ENCODE data around the gene CREB5.
"Not testable (repeated sequence)": the region's sequence is repeated elsewhere in the genome, so short reads cannot be mapped to it uniquely, and the experiment has no call there.

Gene CREB5

GRCh38 chr7:28580665-28581064, 168.3 kb downstream of the CREB5 start:
- no peak for DNase-seq

GRCh38 chr7:28581351-28581750, 169.0 kb downstream of the CREB5 start:
- DNase-seq, result no peak

- DNase-seq, result no peak
Measured at GRCh38 chr7:28582226-28582625, 169.9 kb downstream of the CREB5 start.

GRCh38 chr7:28584235-28584634, 171.9 kb downstream of the CREB5 start:
- DNase-seq, result no peak

- no peak for DNase-seq
Measured at GRCh38 chr7:28586736-28587135, 174.4 kb downstream of the CREB5 start.

DNA sequence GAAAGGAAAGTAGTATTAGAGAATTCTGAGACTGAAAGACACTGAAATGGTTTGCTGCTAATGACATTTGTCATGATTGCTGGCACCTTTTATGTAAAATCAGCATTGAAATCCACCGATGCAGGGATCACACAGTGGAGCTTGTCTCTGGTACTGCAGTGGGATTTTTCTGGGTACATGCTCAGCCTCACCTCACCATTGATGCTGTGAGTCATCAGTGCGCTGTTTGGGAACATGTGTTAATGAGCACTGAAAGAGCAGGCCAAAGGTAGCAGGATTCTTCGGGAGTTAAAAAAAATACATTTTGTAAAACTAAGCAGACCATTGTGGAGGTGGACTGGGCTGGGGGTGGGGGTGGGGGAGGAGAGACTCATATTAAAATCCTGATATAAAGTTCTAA, 174.9 kb downstream of the CREB5 start:
- DNase-seq, result no peak

- DNase-seq, result no peak
Measured at GRCh38 chr7:28588602-28589001, 176.3 kb downstream of the CREB5 start.

DNA sequence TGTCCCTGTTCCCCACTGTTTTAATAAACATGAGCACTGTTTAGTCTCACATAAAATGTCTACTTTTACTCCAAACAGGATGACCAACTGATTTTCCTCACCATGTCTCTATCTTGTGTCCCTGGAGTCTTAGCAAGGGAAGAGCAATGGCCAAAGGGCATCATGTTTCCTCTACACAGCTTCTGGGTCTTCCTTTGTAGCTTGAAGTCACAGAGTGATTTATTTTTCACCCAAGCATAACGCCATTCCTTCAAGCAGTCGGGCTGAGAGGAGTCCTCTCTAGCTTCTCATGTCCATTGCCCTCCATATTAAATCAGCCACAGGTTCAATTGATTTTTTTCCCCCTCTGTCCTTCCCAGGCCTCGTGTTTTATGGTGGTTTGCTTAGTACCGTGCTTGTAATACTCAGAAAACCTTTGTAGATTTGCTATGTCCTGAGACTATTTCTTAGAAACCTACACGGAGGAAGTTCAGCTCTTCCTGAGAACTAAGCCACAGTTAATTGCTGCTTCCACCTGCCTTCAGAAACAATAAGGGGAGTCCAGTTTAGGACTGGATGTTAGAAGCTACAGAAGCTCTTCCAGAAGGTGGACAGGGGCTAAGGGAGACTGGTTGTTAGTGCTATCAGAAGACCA, 178.8 kb downstream of the CREB5 start:
- DNase-seq, result no peak

DNA sequence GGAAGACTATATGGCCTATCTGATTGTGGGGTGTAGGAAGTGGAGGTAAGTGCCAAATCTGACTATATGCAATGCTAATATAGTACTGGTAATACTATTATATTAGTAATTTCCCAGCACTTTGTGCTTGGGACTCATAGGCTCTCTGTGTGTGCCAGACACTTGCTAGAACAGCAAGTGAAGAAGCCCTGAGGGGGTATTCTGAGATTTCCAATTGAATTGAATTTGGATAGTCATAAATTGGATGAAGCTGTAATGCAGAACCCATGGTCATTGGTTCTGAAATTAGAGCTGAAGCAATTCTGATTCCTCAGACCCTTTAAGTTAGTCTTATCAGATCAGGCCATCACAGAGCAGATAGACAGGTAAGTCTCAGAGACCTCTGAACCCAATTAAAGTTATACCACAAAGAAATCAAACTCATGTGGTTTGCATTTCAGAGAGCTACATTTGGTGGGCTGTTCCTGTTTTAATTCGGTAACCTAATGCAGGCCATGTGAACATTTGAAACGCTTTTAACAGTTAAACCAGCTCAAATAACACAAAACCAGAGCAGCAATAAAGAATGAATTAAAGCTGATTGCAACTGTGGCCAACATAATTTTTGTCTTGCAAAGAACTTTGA, 179.5 kb downstream of the CREB5 start:
- no peak for DNase-seq

- no peak for DNase-seq
Measured at GRCh38 chr7:28592861-28593260, 180.5 kb downstream of the CREB5 start.

- DNase-seq, result no peak
Measured at GRCh38 chr7:28595076-28595475, 182.8 kb downstream of the CREB5 start.

DNA sequence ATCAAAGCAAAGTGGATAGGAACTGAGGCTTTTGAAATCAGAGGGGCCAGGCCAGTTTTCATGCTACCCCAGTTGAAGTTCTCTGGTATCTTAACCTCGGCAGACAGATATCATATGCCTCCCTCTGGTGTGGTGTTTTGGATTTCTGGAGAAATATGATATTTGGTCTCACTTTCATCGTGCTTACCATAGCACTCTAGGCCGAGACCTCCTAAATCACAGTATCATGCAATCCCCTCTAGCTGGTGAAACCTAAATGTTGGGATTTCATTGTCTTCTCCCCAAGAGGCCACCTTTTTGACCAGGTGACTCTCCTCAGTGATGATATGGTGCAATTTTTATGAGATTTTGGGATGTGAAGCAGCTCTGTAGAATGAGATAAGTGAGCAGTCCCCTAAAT, 183.5 kb downstream of the CREB5 start:
- no peak for DNase-seq

DNA sequence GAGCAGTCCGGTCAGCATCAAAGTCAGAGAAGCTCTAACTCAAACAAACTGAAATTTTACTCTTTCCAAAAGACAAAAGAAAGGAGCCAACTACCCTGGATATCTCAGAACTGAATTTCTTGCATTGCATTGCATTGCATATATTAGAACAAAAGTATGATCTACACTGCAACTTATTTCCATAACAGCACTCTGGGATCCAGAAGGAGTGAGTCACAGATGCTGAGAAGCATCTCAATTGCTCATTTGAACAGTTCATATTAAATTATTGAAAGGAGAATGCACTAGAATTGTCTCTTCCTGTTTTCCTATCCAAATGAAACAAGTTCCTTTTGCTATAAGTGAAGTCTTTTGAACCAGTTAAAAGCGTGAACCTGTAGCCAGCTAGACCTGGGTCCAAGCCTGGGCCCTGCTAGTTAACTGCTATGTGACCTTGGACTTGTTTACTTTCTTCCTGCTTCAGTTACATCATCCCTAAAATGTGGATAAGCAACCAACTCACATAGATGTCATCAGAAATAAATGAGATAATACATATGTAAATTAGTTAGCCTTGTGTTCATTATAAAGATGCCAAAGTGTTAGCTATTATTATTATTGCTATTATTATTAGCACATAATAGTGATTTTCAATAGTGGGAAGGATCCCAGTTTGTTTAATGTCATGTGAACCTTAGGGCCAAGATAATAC, 184.1 kb downstream of the CREB5 start:
- DNase-seq, result no peak

- no peak for DNase-seq
Measured at GRCh38 chr7:28597284-28597683, 185.0 kb downstream of the CREB5 start.

GRCh38 chr7:28598037-28598436, 185.7 kb downstream of the CREB5 start:
- not testable (repeated sequence) for DNase-seq

- no peak for DNase-seq
Measured at GRCh38 chr7:28598586-28598985, 186.3 kb downstream of the CREB5 start.

GRCh38 chr7:28599411-28599810, 187.1 kb downstream of the CREB5 start:
- DNase-seq, result no peak

DNA sequence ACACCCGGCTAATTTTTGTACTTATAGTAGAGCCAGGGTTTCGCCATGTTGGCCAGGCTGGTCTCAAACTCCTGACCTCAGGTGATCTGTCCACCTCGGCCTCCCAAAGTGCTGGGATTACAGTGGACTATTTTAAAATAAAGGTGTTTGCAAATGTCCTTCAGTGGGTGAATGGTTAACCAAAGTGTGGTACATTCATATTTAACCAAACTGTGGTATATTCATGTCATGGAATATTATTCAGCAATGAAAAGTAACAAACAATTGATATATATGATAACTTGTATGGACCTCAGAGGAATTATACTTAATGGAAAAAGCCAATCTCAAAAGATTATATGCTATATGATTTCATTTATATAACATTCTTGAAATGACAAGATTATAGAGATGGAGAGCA, 190.0 kb downstream of the CREB5 start:
- DNase-seq, result no peak

DNA sequence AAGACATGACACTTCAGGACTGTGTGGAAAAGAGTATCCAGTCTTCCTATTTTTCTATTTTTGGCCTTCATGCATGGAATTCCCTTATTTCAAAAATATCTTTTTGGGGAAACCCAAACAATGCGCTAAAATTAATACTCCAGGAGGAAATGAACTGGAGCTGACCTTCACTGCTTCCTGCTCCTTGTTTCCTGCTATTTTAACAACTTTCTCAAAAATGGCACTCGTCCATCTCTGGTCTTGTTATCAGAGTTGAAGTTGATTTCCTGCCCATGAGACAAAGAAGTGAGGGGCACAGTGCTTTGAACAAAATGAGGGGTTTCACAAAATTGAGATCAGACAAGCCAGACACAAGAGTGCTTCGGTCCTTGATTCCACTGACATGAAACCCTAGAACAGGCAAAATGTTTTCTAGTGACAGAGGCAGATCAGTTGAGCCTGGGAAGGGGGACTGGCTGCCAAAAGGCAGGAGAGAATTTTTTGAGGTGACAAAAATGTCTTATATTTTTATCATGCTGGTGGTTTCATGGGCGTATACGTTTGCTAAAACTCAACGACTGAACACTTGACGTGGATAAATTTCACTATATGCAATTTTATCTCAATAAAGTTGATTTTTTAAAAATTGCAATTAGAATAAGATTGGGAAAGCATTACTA, 193.2 kb downstream of the CREB5 start:
- no peak for DNase-seq

DNA sequence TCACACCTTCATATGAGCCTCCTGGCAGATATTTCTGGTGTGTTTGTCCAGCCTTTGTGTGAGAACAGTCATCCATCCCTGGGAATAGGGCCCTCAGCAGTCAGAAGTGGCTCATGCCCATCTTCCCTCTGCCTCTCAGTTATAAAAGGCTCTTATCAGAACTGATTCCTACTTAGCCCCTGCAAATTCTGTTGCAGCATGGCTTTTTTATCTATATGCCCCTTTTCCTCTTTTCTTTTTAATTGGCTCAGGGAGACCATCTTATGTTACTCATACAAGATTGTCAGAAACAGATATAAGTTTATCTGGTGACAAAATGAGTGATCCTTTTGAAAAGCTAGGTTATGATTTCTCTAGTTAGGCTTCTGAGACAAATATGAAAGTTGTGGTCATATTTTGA, 194.1 kb downstream of the CREB5 start:
- DNase-seq, result no peak

DNA sequence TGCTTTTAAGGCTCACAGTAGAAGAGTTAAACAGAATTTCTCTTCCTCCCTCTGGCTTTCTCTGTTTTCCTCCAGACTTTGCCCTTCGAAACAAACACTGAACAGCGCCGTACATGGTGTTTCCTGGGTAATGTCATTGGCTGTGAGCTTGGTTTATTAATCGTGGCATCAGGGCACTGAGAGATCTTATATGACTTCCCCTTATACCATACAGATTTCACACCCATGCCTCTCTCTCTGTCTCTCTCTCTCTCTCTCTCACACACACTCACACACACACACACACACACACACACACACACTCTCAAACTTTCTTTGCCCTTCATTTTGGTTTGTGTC, 195.5 kb downstream of the CREB5 start:
- no peak for DNase-seq

DNA sequence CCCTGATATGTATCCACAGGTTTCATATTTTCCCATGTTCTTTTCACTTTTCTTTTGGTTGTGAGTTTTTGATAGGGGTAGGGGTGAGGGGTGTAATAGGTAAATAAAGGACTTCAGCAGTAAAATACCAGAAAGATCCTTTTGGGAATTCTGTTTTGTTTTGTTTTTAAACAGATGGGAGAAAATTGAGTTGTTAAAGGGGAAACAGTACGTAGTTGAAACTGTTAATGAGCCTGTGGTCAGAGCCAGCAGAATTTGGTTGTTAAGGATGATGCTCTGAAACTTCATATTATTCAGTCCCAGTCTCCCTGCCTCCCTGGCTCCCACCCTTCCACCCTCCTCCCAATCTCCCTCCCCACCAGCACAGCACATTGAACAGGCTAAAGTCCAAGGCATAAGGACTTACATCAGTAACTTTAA, 195.9 kb downstream of the CREB5 start:
- DNase-seq, result no peak

DNA sequence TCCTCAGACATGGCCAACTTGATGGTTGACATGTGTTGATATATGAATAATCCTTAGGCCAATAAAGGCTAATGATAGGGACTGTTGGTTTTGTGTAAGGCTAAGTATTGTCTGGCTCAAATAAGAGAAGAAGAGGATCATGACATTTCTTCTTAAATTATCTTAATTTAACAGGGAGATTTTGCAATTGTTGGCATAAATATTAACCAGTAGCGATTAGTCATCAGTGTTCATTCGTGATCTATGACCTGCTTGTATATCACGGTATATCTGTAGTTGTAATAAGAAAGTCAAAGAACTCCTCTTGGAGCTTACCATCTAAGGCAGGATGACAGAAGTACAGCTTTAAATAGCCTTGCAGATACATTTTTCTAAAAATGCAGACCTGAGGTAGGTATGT, 196.4 kb downstream of the CREB5 start:
- DNase-seq, result no peak

GRCh38 chr7:28609608-28610007, 197.3 kb downstream of the CREB5 start:
- DNase-seq, result no peak
